Gastrocnemius medialis (tissue), 4 donors: Measurements from ENCODE around the gene ECEL1.

ENCODE experiments used
- POLR2A ChIP-seq, 2 donors: fragments of 450-650 bp; IDR thresholded peaks; one replicate each; pipeline ENCODE4 v1.6.1; 2017; ENCODE audit warnings: antibody characterized with exemption in 2 of 2, mild to moderate bottlenecking in 2 of 2, moderate library complexity in 2 of 2
- TF ChIP-seq, protein P1 (sequence below), 5 experiments: fragments of 450-650 bp in 3 of 5; fragments of 200-600 bp in 2 of 5; sonication (generic) in 2 of 5; IDR thresholded peaks in 4 of 5; conservative IDR thresholded peaks in 1 of 5; 1 replicate in 4 of 5; 2 replicates in 1 of 5; pipeline ENCODE4 v1.5.1; 2016 to 2019; ENCODE audit warnings: antibody characterized with exemption in 5 of 5, mild to moderate bottlenecking in 3 of 5, moderate library complexity in 3 of 5

DNA sequence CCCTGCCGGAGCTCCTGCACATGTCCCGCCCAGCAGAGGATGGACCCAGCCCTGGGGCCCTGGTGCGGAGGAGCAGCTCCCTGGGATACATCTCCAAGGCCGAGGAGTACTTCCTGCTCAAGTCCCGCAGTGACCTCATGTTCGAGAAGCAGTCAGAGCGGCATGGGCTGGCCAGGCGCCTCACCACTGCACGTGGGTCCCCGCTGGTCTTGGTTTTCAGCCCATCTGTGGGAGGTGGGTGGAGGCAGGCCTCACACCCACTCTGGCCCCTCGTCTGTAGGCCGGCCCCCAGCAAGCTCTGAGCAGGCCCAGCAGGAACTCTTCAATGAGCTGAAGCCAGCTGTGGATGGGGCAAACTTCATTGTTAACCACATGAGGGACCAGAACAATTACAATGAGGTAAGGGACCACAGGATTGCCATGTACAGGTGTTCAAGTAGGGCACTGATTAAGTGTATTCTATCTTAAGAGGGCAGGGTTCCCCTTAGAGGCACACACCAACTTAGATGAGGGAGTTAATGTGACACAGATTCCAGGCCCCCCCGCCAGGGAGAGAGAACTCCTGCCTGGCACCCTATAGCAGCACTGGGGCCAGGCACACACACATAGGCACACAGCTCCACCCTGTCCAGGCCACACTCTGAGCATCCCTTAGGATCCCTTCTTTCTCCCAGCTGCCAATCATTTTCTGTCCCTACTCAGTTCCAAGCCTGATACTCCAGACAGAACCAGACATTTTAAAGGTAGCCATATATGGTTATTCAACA, 46.5 kb upstream of the ECEL1 start:
- TF ChIP-seq, protein P1, sequence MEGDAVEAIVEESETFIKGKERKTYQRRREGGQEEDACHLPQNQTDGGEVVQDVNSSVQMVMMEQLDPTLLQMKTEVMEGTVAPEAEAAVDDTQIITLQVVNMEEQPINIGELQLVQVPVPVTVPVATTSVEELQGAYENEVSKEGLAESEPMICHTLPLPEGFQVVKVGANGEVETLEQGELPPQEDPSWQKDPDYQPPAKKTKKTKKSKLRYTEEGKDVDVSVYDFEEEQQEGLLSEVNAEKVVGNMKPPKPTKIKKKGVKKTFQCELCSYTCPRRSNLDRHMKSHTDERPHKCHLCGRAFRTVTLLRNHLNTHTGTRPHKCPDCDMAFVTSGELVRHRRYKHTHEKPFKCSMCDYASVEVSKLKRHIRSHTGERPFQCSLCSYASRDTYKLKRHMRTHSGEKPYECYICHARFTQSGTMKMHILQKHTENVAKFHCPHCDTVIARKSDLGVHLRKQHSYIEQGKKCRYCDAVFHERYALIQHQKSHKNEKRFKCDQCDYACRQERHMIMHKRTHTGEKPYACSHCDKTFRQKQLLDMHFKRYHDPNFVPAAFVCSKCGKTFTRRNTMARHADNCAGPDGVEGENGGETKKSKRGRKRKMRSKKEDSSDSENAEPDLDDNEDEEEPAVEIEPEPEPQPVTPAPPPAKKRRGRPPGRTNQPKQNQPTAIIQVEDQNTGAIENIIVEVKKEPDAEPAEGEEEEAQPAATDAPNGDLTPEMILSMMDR (IDR thresholded peaks at IDR 0.05 in 4 of 5, conservative IDR thresholded peaks at IDR 0.05 in 1 of 5): no peak
- TF ChIP-seq POLR2A (IDR thresholded peaks at IDR 0.05): no peak
